Measurements from ENCODE around the gene FAH.
"Not testable (repeated sequence)": the region's sequence is repeated elsewhere in the genome, so short reads cannot be mapped to it uniquely, and the experiment has no call there.

The FAH gene

DNA sequence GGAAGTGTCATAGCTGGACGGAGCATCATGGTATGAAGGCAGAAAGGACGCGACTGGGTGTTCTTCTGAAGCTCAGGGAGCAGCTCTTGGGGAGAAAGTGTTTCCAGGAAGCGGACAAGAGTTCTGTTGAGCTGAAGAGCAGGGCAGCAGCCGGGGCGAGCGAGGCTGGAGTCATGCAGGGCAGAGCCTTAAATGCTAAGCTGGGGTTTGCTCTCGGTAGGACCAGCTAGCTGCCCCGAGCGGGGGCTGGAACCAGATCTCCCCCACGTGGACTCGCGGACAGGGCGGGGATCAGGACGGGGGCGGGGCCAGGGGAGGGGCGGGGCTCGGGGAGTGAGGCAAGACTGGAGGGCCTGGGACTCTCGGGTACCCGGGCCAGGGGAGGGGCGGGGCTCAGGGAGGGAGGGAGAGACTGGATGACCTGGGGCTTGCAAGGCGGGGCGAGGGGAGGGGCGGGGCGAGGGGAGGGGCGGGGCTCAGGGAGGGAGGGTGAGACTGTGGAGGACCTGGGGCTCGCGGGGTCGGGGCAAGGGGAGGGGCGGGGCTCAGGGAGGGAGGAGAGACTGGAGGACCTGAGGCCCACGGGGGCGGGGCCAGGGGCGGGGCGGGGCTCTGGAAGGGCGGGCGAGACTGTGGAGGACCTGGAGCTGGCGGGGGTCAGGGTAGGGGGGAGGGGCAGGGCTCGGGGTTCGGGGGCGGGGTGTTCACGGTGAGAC lies 461 bp upstream of the FAH start:
- peak; percentile 73 for DNase-seq

DNA sequence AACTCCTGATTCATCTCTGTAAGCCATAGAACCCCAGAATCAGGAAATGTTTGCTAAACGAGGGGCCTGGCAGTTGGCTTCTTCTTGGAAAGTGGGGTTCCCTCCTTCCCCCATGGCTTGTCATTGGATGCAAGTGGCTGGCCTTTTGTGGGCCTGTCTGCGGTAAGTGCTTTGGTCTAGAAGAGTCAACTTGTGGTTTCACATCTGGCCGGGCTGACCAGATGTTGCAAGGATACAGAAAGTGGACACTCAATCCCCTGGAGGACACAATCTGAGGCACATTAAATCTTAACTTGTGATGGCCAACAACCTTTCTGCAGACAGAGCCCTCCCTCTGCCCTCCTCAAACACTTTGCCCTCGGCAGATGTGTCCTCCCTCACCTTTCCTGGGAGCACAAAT lies 1.1 kb downstream of the FAH start:
- no peak for DNase-seq

DNA sequence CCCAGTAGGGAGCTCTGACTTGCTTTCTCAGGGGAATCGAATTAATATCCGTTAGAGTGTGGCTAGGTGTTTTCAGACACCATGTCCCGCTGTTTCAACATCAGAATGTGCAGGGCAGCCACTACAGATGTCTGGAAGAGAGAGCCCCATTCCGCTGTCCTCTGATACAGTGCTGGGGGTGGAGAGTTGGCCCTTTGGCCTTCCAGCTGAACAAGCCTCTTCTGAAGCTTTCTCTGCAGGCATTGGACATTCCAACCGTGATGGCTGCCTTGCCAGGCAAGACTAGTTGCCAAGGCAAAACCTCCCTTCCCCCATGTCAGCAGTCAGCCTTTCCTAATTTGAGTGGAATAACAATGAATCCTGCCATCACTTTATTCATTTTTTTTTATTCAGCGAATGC lies 1.5 kb downstream of the FAH start:
- DNase-seq: no peak

DNA sequence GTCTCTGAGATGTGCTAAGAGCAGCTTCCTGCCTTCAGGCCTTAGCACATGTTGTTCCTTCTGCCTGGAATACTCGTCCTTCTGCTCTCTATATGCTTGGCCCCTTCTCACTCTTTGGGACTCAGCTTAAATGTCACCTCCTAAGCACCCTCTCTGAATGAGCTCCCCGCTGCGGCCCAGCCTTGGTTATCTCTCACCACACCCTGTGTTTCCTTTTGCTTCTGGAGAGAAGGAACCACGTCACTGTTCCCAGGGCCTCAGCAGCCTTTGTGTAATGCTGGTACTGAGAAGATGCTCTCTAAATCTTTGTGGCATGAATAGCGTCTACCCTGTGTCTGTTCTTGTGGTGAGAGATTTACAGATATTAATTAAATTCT lies 2.2 kb downstream of the FAH start:
- DNase-seq: no peak

DNA sequence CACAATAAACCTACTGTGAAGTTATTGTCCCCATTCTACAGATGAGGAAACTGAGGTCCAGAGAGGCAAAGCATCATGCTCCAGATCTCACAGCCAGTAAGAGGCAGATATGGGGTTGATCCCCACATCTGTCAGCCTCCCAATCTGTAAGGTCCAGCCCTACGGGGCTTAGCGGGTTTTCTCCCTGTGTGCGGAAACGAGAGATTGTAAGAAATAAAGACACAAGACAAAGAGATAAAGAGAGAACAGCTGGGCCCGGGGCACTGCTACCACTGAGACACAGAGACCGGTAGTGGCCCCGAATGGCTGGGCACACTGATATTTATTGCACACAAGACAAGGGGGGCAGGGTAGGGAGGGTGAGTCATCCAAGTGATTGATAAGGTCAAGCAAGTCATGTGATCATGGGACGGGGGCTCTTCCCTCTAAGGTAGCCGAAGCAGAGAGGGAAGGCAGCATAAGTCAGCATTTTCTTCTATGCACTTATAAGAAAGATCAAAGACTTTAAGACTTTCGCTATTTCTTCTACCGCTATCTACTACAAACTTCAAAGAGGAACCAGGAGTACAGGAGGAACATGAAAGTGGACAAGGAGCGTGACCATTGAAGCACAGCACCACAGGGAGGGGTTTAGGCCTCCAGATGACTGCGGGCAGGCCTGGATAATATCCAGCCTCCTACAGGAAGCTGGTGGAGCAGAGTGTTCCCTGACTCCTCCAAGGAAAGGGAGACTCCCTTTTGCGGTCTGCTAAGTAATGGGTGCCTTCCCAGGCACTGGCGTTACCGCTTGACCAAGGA lies 2.8 kb downstream of the FAH start:
- not testable (repeated sequence) for DNase-seq

DNA sequence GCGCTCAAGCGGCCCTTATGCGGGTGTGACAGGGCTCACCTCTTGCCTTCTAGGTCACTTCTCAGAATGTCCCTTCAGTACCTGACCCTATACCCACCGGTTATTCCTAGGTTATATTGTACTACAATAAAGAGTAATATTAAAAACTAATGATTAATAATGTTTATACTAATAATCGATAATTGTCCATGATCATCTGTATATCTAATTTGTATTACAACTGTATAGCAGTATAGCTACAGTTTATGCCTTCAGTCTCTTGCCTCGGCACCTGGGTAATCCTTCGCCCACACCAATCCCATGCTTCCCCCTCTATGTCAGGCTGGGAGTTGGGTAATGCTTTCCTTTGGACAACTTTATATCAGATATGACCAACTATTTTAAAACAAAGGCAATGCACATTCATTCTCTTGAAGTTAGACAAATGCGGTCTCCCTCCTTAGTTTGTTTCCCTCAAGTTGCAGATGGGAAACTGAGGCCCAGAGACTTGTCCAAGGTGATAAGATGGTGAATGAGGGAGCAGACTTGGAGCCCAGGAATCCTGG lies 3.4 kb downstream of the FAH start:
- DNase-seq: no peak

DNA sequence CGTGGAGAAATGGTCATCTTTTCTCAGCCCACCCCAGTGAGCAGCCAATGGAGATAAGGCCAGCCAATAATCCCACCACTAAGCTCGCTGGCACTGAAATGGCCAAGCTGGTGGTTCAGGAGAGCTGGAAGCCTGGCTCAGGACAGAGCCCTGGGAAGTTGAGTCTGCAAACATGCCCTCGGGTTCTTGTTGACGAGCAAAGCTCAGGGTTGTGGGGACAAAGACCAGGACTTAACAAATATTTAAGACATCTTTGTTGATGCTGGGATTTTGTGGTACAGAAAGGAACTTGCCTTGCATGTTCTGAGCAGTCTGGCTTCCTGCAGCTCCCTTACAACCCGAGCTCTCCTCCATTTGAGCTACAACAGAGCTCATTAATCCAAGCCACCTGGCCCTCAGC lies 4.4 kb downstream of the FAH start:
- no peak for DNase-seq

DNA sequence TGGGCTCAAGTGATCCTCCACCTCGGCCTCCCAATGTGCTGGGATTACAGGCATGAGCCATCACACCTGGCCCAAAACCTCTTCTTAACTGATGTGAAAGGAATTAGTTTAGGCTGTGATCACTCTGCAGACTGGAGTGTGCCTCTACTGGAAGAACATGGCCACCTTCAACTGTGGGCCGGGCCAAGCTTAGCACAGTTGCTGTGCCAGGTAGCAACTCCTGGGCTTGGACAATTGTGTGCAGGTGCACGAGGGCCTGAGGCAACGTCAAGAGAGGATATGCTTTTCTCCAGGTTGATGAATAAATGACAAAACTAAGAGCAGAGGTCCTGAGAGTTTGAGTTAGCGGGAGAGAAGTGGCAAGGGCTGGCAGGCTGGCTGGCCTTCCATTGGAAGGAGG lies 6.5 kb downstream of the FAH start:
- DNase-seq: no peak

DNA sequence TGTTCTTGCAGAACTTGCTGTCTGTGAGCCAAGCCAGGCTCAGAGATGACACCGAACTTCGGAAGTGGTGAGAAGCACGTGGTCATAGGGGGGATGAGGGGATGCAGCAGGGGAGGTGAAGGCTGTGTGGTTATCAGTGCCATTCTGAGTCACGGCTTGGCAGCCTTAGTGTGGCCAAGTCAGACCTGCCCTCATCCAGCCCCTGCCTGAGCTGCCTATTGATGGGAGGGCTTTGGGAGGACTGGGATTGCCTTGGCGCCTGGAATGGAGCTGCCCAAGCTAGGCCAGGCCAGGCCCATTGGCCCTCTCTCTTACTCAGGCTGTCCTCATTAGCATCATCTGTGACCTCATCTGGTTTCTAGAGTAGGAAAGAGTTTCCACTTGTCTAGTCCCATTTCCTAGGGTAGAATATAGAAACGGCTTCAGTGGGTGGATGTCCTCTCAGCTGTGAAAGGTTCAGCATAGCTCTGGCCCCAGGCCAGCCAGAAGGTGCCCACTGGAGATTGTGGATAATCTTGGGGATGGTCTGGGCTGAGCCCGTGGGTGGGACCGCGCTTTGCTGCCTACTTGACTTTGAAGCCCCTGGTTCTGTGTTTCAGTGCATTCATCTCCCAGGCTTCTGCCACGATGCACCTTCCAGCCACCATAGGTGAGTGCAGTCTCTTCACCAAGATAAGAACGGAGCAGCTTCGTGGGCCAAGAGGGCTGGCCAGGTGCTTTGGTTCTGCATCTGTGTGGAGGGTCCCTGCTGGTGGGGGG lies 7.2 kb downstream of the FAH start:
- DNase-seq: no peak

DNA sequence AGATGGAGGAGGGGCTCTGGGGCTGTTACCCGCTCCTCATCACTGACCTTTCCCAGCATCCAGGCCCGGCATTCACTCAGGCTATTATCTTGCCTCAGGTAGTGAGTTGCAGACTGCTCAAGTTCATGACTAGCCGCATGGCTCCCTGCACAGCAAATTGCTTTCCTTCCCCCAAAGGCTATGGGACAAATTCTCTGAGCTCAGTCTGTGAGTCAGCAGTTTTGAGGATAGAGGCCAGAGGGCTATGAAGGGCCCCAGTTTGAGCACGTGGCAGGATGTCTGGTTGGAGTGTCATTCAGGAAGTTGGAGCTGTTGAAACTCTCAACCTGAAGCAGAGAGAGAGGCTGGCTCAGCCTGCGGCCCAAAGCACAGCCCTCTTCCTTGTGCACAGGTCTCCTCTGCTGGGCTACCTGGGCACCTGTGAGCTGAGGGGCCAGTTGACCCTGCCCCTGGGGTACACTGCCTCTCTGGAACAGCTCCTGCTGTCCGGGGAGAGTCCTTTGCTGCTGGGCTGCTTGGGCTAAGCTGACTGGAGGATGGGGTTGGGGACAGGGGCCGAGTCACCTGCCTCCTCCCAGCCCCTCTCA lies 7.9 kb downstream of the FAH start:
- no peak for DNase-seq

DNA sequence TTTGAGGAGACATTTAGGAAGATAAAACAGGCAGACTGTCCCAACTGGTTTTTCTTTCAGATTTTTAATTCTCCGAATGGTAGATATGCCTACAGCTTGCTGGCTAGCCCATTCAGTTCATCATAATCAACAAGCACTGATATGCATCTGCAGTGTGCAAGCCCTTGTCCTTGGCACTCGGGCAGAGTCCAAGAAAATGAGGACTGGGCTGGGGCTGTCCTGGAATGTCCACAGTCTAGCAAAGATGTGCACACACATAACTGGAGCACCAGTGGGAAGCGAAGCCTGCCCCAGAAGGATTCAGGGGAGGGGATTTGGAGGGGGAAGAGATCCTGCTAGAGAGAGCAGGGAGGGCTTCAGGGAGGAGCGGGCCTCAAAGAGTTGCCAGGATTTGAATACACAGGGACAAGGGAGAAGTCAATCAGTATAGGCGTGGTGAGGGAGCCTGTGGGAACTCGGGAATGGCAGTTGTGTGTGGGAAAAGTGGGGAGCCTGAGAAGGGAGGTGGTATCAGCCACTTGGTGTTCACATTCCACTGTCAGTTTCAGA lies 8.7 kb downstream of the FAH start:
- DNase-seq: no peak

DNA sequence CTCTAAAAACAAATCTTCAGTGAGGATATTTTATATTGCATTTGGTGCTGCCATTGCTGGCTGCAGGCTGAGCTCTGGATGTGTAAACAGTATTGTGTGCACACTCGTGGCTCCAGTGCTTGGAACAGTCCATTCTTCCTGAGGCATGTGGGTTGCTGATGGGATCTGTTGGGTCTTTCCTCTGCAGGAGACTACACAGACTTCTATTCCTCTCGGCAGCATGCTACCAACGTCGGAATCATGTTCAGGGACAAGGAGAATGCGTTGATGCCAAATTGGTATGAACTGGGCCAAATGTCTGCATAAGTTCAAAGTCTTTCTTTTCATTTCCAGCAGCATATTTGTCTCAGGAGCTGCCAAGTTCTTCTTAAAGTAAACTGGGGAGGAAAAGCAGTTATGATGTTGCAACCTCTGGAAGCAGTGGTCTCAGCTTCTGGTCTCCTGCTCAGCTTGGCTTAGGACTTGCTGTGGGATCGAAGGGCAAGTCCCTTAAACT lies 9.3 kb downstream of the FAH start:
- no peak for DNase-seq

DNA sequence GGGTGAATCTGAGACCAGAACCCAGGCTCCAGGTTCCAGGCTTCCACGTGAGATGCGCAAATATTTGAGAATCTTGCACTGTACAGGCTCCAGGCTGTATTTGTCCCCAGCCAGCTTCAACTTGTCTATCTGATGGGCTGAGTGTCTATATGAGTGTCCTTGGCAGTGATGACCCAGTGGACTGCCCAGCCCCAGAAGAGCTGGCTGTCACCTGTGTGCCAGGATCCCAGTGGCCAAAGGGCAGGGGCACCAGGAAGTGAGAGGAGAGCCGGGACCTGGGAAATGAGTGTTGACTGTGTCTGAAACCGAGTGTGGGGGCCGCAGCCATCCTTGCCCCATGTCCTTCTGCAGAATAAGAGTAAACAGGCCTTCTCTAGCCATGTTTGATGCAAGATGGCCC lies 10.4 kb downstream of the FAH start:
- DNase-seq: no peak

DNA sequence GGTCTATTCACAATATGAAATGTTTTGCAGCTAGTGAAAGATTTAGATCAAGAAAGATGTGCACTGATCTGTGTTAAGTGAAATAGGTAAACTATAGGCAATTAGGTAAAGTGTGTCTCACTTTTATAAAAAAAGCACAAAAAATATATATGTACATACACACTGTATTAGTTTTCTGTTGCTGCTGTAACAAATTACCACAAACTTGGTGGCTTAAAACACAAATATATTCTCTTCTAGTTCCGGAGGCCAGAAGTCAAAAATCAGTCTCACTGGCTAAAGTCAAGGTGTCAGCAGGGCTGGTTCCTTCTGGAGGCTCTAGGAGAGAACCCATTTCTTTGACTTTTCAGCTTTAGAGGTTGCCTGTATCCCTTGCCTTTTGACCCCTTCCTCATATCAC lies 11.1 kb downstream of the FAH start:
- no peak for DNase-seq

DNA sequence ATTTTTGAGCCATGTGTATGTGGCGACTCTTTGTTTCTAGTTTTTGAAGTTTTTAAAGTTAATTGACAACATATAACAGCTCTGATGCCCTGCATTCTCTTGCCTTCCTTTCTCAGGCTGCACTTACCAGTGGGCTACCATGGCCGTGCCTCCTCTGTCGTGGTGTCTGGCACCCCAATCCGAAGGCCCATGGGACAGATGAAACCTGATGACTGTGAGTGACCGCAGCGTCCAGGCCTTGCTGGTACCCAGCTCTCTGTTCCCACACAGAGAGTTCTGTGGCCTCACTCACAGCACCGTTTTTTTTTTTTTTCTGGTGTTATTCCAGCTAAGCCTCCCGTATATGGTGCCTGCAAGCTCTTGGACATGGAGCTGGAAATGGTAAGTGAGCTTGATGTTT lies 15.1 kb downstream of the FAH start:
- DNase-seq: no peak

DNA sequence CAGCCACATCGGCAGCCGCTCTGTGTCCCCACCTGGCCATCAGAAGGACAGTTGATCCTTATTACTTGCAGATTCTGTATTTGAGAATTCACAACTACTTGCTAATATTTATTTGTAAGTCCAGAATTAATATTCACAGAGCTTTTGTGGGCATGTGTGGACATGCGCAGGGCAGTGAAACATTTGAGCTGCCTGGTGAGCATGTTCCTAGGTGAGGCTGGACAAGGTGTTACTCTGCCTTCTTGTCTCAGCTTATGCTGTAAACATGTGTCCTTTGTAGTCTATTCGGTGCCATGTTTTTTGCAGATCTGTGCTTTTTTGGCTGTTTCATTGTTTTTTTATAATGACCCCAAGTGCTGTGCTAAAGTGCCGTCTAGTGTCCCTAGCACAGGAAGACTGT lies 15.6 kb downstream of the FAH start:
- DNase-seq: no peak

DNA sequence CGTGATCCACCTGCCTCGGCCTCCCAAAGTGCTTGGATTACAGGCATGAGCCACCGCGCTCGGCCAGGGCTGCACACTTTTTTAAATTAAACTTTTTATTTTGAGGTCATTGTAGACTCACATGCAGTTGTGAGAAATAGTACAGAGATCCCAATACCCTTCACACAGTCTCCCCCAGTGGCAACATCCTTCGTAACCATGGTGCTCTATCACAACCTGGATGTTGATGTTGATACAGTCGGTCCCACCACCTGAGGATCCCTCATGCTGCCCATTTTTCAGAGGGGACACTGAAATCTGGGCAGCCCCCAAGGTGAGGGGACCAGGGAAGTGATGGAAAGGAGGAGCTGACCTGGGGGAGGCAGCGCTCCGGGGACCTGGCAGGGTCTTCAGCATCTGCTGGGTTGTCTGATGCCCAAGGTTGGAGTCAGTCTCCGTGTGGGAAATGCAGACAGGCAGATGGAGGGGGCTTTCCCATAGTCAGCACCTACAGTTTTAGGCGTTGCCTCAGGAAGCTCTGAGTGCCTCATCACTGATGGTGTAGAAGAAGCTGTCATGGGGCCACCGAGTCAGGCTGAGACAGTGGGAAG lies 17.1 kb downstream of the FAH start:
- no peak for DNase-seq

DNA sequence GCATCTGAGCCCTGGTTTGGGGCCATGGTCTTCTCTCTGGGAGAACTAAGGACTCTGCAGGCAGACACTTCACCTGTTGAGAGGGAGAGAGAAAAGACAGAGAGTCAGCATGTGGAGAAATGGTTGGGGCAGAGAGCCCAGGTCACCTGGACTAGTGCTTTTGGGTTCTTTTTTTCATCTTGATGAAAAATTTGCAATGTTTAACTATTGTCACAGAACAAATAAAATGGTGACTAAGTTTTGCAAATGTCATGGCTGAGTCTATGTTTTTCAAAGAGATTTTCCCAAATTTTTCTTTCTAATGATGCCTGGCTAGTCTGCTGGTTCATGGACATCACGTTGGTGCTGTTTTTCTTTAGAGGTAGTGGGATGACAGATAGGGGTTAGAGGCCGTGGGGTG lies 17.8 kb downstream of the FAH start:
- DNase-seq: no peak

DNA sequence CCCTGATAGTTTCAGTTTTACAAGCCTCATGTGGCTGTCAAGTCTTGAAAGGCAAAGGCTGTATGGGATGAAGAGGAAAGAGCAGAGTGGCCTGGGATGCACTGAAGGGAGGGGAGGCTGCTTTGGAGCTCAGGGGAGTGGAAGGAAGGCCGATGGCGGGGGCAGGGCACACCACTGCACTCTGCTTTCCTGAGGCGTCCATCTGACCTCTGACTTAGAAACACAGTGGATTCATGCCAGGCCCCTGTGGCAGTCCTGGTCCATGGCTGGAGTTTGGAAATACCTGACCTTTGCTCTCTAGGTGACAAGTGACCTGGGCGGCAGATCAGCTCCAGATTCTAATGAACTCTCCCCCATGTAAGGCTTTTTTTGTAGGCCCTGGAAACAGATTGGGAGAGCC lies 19.0 kb downstream of the FAH start:
- no peak for DNase-seq

DNA sequence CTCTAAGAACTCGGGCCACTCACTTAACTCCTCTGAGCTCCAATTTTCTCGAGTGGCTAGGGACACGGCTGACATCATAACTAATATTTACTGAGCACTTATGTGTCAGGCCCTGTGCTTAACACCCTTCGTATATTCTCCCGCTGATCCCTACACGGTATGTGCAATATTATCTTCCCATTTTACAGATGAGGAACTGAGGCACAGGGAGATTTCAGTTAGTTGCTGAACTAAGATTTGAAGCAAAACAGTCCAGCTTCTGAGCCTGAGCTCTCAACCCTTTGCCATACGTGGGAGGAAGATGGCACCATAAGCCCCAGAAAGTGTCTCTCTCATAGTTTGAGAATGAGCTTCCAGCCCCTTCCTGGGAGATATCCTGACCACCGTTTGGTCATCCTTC lies 19.6 kb downstream of the FAH start:
- no peak for DNase-seq

DNA sequence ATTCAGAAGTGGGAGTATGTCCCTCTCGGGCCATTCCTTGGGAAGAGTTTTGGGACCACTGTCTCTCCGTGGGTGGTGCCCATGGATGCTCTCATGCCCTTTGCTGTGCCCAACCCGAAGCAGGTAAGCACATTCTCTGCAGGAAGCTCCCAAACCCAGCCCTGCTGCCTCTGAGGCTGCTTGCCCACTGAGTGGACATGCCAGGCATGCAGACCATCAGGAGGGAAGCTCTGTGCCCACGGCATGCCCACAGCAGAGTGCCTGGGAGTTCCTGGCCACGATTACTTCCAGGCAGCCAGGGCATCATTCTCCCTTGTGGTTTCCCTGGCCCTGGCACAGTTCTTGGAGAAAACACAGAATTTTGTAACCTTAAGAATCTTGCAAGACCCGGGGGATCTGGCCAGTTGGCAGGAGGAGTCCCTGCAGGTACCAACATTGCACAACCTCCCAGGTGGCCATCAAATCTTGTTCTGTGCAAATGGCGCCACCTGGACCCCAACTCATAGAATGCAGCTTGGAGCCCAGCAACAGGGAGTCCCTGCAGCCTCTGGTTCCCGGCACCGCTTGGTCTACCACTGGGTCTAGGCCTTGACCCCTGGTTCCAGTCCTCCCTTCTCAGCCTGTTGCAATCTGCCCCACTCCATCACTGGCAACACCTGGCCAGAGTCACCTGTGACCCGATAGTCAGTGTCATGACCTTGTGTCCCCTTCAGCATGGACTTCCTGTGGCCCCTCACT lies 20.4 kb downstream of the FAH start:
- DNase-seq: no peak

All from NCI-H524 treated with DMSO at 0.1 percent for 48 hours (cell line).